HG03280 (cell line): ENCODE data around the gene P2RX6.
"Not testable (repeated sequence)": the region's sequence is repeated elsewhere in the genome, so short reads cannot be mapped to it uniquely, and the experiment has no call there.

Experiments used
- ATAC-seq: cut with Tn5 transposase; IDR thresholded peaks from one replicate; pipeline ENCODE4 v1.9.1; 2021; ENCODE audit warnings: mild to moderate bottlenecking, moderate library complexity; ENCODE audit not compliant: unreplicated experiment

The P2RX6 gene

GRCh38 chr22:21030621-21031544, 15.9 kb downstream of the P2RX6 start:
- no peak for ATAC-seq

- ATAC-seq, result no peak
Observed at GRCh38 chr22:21031545-21032036, 16.6 kb downstream of the P2RX6 start.

GRCh38 chr22:21032037-21032867, 17.3 kb downstream of the P2RX6 start, which contains the start of gene SLC7A4:
Gene SLC7A4, minus strand, starts transcription at chr22:21032561. Its CDS starts 749 bp downstream, at chr22:21031812.
- no peak for ATAC-seq

GRCh38 chr22:21032868-21033688, 18.1 kb downstream of the P2RX6 start:
- no peak for ATAC-seq

GRCh38 chr22:21033895-21034294, 18.9 kb downstream of the P2RX6 start:
- ATAC-seq, result no peak

GRCh38 chr22:21034989-21035388, 20.0 kb downstream of the P2RX6 start:
- no peak for ATAC-seq

GRCh38 chr22:21038405-21038804, 23.4 kb downstream of the P2RX6 start:
- ATAC-seq, result no peak

- not testable (repeated sequence) for ATAC-seq
Observed at GRCh38 chr22:21039158-21039557, 24.2 kb downstream of the P2RX6 start.

GRCh38 chr22:21041937-21042336, 27.0 kb downstream of the P2RX6 start:
- ATAC-seq, result no peak

- ATAC-seq, result no peak
Observed at GRCh38 chr22:21042978-21043859, 28.3 kb downstream of the P2RX6 start.

GRCh38 chr22:21043860-21044535, 29.0 kb downstream of the P2RX6 start:
- no peak for ATAC-seq

- no peak for ATAC-seq
Observed at GRCh38 chr22:21044931-21045584, 30.1 kb downstream of the P2RX6 start.

- peak; percentile 86 for ATAC-seq
Observed at GRCh38 chr22:21045585-21046294, 30.8 kb downstream of the P2RX6 start, which contains the start of gene LRRC74B. Gene LRRC74B, plus strand, starts transcription at chr22:21045946. Its CDS starts 41 bp downstream, at chr22:21045987.

GRCh38 chr22:21047035-21047661, 32.2 kb downstream of the P2RX6 start:
- ATAC-seq, result no peak

GRCh38 chr22:21047730-21048129, 32.8 kb downstream of the P2RX6 start:
- ATAC-seq, result no peak

GRCh38 chr22:21048448-21048847, 33.5 kb downstream of the P2RX6 start:
- not testable (repeated sequence) for ATAC-seq

- ATAC-seq, result not testable (repeated sequence)
Observed at GRCh38 chr22:21048965-21049364, 34.0 kb downstream of the P2RX6 start.
